OCI-LY3 (cell line): ENCODE data around the gene HSD11B1L.

Experiments
- H2AFZ ChIP-seq: fragments of 200-600, 300-600 bp; shearing (Covaris generic); 2 replicates; pipeline ENCODE4 v1.6.0; 2014; ENCODE audit warnings: antibody characterized with exemption, low read depth, low read length
- H3K27ac ChIP-seq: fragments of 200-600, 300-600 bp; sonication (generic); 2 replicates; pipeline ENCODE4 v1.5.1; 2014; ENCODE audit warnings: mild to moderate bottlenecking, low read length, moderate library complexity, mixed read lengths
- H3K27me3 ChIP-seq: fragments of 200-600, 300-600 bp; sonication (generic); 2 replicates; pipeline ENCODE4 v1.6.1; 2014; ENCODE audit warnings: low read depth, low read length, mixed read lengths
- H3K36me3 ChIP-seq: fragments of 200-600, 300-600 bp; sonication (generic); replicated peaks from 2 replicates; pipeline ENCODE3; 2014; ENCODE audit warnings: low read depth, low read length, mixed read lengths
- H3K4me1 ChIP-seq: fragments of 300-600, 200-600 bp; sonication (generic); 2 replicates; pipeline ENCODE4 v1.6.1; 2014; ENCODE audit warnings: low read length, mixed read lengths
- H3K4me2 ChIP-seq: fragments of 200-600, 300-600 bp; sonication (generic); 2 replicates; pipeline ENCODE4 v1.6.1; 2014; ENCODE audit warnings: low read length, mixed read lengths
- H3K4me3 ChIP-seq: fragments of 300-600, 200-600 bp; sonication (generic); 2 replicates; pipeline ENCODE4 v1.5.1; 2014; ENCODE audit warnings: antibody characterized with exemption, mild to moderate bottlenecking, low read length, moderate library complexity
- H3K79me2 ChIP-seq: fragments of 300-600, 200-600 bp; shearing (Covaris generic); 2 replicates; pipeline ENCODE4 v1.6.1; 2014; ENCODE audit warnings: mild to moderate bottlenecking, low read length, mixed read lengths
- H3K9ac ChIP-seq: fragments of 300-600, 200-600 bp; shearing (Covaris generic); 2 replicates; pipeline ENCODE4 v1.6.0; 2014; ENCODE audit warnings: mild to moderate bottlenecking, low read length, moderate library complexity
- H3K9me3 ChIP-seq: fragments of 200-600, 300-600 bp; shearing (Covaris generic); 2 replicates; pipeline ENCODE4 v1.6.1; 2014; ENCODE audit warnings: low read length, mixed read lengths; ENCODE audit not compliant: insufficient read depth
- H4K20me1 ChIP-seq: fragments of 200-600, 300-600 bp; sonication (generic); 2 replicates; pipeline ENCODE4 v1.6.1; 2016; ENCODE audit warnings: low read length, mixed read lengths; ENCODE audit not compliant: insufficient read depth
- EZH2phosphoT487 ChIP-seq: fragments of 200-600 bp; shearing (Covaris generic); IDR thresholded peaks from 2 replicates; pipeline ENCODE4 v1.6.1; 2018; ENCODE audit warnings: antibody characterized with exemption, mixed run types, low read depth
- TF ChIP-seq, protein P1 (sequence below): fragments of 200-600, 300-600 bp; sonication (generic); IDR thresholded peaks from 2 replicates; pipeline ENCODE4 v1.5.1; 2014; ENCODE audit warnings: antibody characterized with exemption, low read length, low read depth

Gene HSD11B1L

DNA sequence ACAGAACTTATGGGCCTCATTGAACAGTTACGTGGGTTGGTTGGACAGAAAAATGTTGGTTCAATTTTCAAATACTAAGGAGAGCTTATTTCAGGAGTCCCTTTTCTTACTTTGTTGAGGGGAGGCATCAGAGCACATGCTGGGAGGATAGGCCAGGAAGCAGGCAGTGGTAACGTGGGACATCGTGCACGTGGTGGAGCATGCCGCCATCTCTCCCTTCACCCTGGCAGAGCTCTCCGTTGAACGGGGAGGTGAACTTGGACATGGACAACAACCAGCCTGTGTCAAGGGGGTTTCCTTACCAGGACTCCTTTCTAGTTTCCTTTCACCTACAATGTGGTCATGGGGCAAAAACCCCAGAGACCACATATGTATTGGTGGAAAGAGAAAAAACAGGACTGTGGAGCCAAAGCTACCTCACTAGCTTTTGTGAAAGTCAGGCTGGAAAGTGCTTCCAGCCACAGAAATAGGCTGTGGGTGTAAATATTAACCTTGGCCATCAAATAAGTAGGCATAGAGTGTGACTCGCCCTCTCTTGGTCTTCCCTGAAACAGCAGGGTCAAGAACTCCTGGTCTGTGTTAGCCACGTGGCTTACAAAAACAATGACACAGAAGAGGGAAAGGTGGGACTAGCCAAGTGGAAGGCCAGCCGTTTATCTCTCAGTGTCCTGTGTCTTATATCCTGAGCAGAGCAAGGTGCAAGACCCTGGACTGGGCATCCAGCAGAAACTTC, 14.9 kb upstream of the HSD11B1L start:
- no peak overlapping the region for H3K9ac ChIP-seq
- no peak overlapping the region for H3K4me3 ChIP-seq
- H3K36me3 ChIP-seq = peaks cover 71% of the 10 kb centered on the region
- H3K27me3 ChIP-seq = no peaks in the 10 kb centered on the region
- no peak overlapping the region for H2AFZ ChIP-seq
- TF ChIP-seq EZH2phosphoT487 = no peak
- TF ChIP-seq, protein P1, sequence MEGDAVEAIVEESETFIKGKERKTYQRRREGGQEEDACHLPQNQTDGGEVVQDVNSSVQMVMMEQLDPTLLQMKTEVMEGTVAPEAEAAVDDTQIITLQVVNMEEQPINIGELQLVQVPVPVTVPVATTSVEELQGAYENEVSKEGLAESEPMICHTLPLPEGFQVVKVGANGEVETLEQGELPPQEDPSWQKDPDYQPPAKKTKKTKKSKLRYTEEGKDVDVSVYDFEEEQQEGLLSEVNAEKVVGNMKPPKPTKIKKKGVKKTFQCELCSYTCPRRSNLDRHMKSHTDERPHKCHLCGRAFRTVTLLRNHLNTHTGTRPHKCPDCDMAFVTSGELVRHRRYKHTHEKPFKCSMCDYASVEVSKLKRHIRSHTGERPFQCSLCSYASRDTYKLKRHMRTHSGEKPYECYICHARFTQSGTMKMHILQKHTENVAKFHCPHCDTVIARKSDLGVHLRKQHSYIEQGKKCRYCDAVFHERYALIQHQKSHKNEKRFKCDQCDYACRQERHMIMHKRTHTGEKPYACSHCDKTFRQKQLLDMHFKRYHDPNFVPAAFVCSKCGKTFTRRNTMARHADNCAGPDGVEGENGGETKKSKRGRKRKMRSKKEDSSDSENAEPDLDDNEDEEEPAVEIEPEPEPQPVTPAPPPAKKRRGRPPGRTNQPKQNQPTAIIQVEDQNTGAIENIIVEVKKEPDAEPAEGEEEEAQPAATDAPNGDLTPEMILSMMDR = no peak
- H3K79me2 ChIP-seq = peaks cover 20% of the 10 kb centered on the region; the same call in 1 of the 2 replicates
- H3K4me2 ChIP-seq = no peak overlapping the region
- no peaks in the 10 kb centered on the region for H3K9me3 ChIP-seq
- H3K4me1 ChIP-seq = no peaks in the 10 kb centered on the region
- H3K27ac ChIP-seq = no peak overlapping the region
- H4K20me1 ChIP-seq = peaks cover 11% of the 10 kb centered on the region; the same call in 1 of the 2 replicates

DNA sequence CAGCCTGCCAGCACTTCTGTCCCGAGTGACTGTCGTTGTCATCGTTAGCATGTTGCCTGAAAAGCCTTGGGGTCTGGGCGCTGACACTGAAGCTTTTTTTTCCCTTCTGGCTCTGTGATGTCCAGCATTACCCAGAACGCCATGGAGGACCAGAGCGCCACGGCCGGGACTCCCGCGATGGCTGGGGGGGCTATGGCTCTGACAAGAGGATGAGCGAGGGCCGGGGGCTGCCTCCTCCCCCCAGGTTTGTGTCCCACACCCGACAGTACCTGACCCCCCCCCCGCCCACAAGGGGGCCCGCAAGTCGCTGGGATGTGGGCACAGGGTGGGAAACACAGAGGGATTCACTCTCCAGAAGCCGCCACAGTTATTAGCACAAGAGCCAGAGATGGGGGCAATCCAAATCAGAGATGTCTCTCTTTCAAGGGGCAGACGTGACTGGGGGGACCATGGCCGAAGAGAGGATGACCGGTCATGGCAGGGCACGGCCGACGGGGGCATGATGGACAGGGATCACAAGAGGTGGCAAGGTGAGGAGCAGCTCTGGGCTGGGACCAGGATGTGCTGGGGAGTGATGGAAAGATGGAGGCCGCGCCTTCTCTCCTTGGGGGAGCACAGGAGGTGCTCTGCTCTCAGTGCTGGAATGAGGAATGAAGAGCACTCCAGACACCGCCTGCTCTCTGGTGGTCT, 13.8 kb upstream of the HSD11B1L start:
- peaks cover 71% of the 10 kb centered on the region for H3K36me3 ChIP-seq
- H3K4me1 ChIP-seq = no peaks in the 10 kb centered on the region
- TF ChIP-seq EZH2phosphoT487 = no peak
- TF ChIP-seq, protein P1 = no peak
- H3K27me3 ChIP-seq = no peaks in the 10 kb centered on the region
- H2AFZ ChIP-seq = no peak overlapping the region
- no peak overlapping the region for H3K9ac ChIP-seq
- peaks cover 12% of the 10 kb centered on the region; the same call in 1 of the 2 replicates for H3K79me2 ChIP-seq
- H3K4me3 ChIP-seq = no peak overlapping the region
- no peaks in the 10 kb centered on the region for H3K9me3 ChIP-seq
- no peak overlapping the region for H3K4me2 ChIP-seq
- peaks cover 11% of the 10 kb centered on the region; the same call in 1 of the 2 replicates for H4K20me1 ChIP-seq
- H3K27ac ChIP-seq = no peak overlapping the region

DNA sequence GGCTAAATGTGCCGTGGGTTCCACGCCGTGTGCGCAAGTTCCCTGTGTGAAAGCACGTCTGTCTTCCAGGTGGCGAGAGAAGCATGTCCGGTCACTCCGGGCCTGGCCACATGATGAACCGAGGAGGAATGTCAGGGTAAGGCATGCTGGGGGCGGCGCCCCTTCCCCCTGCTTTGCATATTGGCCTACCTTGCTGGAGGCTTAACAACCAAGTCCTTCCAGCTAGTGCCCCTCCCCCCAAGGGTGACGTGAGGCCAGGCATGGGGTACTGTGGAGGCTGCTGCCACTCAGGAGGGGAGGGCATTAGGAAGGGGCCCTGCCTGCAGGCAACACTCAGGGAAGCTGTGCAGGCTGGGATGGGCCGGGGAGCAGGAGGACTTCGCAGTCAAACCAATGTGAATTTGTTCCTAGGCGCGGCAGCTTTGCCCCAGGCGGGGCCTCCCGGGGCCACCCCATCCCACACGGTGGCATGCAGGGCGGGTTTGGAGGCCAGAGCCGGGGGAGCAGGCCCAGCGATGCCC, 13.0 kb upstream of the HSD11B1L start:
- Histone ChIP-seq H3K36me3 (peaks cover 69% of the 10 kb centered on the region), H4K20me1 (peaks cover 11% of the 10 kb centered on the region; the same call in 1 of the 2 replicates), H3K9ac (no peak overlapping the region), H2AFZ (no peak overlapping the region), H3K4me3 (no peak overlapping the region), H3K4me1 (no peaks in the 10 kb centered on the region), H3K79me2 (peaks cover 10% of the 10 kb centered on the region; the same call in 1 of the 2 replicates), H3K27me3 (no peaks in the 10 kb centered on the region), H3K27ac (no peak overlapping the region), H3K9me3 (no peaks in the 10 kb centered on the region), H3K4me2 (no peak overlapping the region)
- TF ChIP-seq, protein P1 = no peak
- TF ChIP-seq EZH2phosphoT487 = no peak

DNA sequence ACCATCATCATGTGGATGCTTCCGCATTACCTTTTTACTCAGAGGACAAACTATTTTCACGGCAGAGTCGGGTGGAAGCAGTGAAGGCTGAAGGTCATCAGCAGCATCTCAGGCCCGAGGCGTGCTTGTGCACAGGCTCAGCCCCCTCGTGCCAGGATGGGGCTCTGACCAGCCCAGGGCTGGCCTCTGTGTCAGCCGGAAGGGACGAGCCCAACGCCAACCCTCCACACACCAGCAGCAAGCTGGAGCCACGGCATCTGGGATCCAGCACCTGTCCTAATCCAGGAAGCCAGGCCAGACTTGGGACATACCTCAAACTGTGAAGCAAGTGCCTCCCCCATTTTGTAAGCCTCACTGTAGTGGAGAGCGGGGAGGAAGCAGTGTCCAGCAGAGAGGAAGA, 11.6 kb upstream of the HSD11B1L start:
- H3K4me1 ChIP-seq = no peaks in the 10 kb centered on the region
- H3K4me2 ChIP-seq = no peak overlapping the region
- no peak overlapping the region for H3K4me3 ChIP-seq
- no peaks in the 10 kb centered on the region for H3K9me3 ChIP-seq
- H3K27me3 ChIP-seq = no peaks in the 10 kb centered on the region
- H2AFZ ChIP-seq = no peak overlapping the region
- peaks cover 11% of the 10 kb centered on the region; the same call in 1 of the 2 replicates for H4K20me1 ChIP-seq
- peaks cover 7% of the 10 kb centered on the region; the same call in 1 of the 2 replicates for H3K79me2 ChIP-seq
- peaks cover 64% of the 10 kb centered on the region for H3K36me3 ChIP-seq
- no peak overlapping the region for H3K27ac ChIP-seq
- TF ChIP-seq, protein P1 = no peak
- no peak for TF ChIP-seq EZH2phosphoT487
- H3K9ac ChIP-seq = no peak overlapping the region
